A549 (cell line): ENCODE data around the gene CFAP58. TPM values are rescaled to one million over a fixed set of nuclear protein-coding genes. Genes with fewer than 3 reads are reported as not detected.

Experiments
- ATAC-seq, 2 experiments: fragments of 200-7000 bp in 1 of 2; fragments of >200 bp in 1 of 2; cut with Nextera tagmentation in 1 of 2; cut with Tn5 transposase in 1 of 2; 3 replicates each; pipeline versions ENCODE4 v1.8.0 to v1.9.1; 2018 to 2020; ENCODE audit warnings: mild to moderate bottlenecking in 1 of 2, moderate library complexity in 1 of 2
- CTCF ChIA-PET: fragments of 300-600 bp; sonication (Branson Sonifier 250); formaldehyde crosslinking; extraction: SDS; loops from one replicate; lab custom pipeline; 2021; ENCODE audit warnings: antibody characterized with exemption, inconsistent platforms; lab: Yijun Ruan, JAX
- POLR2A ChIA-PET: fragments of 350-600 bp; formaldehyde crosslinking; extraction: SDS; loops from one replicate; lab custom pipeline; 2021; ENCODE audit warnings: antibody characterized with exemption, inconsistent platforms; lab: Yijun Ruan, JAX
- DNase-seq, 2 experiments: peaks; one replicate each; pipeline versions ENCODE4 v3.0.0 to v3.0.0-alpha.2; 2011 to 2016; ENCODE audit warnings: low read depth in 1 of 2, low spot score in 1 of 2
- FAIRE-seq: peaks from 2 replicates; lab custom pipeline; 2011; peaks lifted over from hg19 to GRCh38; lab: Jason Lieb, UNC
- H3K27ac ChIP-seq, 2 experiments: fragments of >200 bp; sonication (Bioruptor Twin); formaldehyde crosslinking; 3 replicates each; pipeline ENCODE4 v1.5.1; 2016 to 2017
- H3K4me1 ChIP-seq: fragments of >200 bp; sonication (Bioruptor Twin); formaldehyde crosslinking; 3 replicates; pipeline ENCODE4 v1.6.1; 2016
- H3K4me2 ChIP-seq: fragments of >200 bp; sonication (Bioruptor Twin); formaldehyde crosslinking; 3 replicates; pipeline ENCODE4 v1.6.1; 2016
- H3K4me3 ChIP-seq: fragments of >200 bp; sonication (Bioruptor Twin); formaldehyde crosslinking; 3 replicates; pipeline ENCODE4 v1.5.1; 2016
- H3K9me3 ChIP-seq: fragments of >200 bp; sonication (Bioruptor Twin); formaldehyde crosslinking; 3 replicates; pipeline ENCODE4 v1.6.1; 2016
- ATOH8 ChIP-seq: fragments of 250-450 bp; sonication (Bioruptor Pico); IDR thresholded peaks from 2 replicates; pipeline ENCODE4 v1.5.0; 2020; ENCODE audit warnings: low read depth, mild to moderate bottlenecking, moderate library complexity
- CHD4 ChIP-seq: fragments of 200-600 bp; sonication (generic); IDR thresholded peaks from 2 replicates; pipeline ENCODE4 v1.6.1; 2016; ENCODE audit warnings: antibody characterized with exemption, mild to moderate bottlenecking, borderline replicate concordance
- CTCF ChIP-seq: fragments of >200 bp; sonication (Bioruptor Twin); formaldehyde crosslinking; IDR thresholded peaks from 3 replicates; pipeline ENCODE4 v1.5.1; 2016
- EHF ChIP-seq: fragments of 250-450 bp; sonication (Bioruptor Pico); IDR thresholded peaks from 2 replicates; pipeline ENCODE4 v1.5.0; 2020; ENCODE audit warnings: mild to moderate bottlenecking
- ELK1 ChIP-seq: fragments of 150-350 bp; IDR thresholded peaks from 2 replicates; pipeline ENCODE4 v1.6.1; 2014; ENCODE audit warnings: low read depth, mild to moderate bottlenecking, low read length
- FOSB ChIP-seq: fragments of 250-450 bp; sonication (Bioruptor Pico); IDR thresholded peaks from 2 replicates; pipeline ENCODE4 v1.5.0; 2020; ENCODE audit warnings: mild to moderate bottlenecking, moderate library complexity
- HES2 ChIP-seq: fragments of >200 bp; sonication (Bioruptor Twin); formaldehyde crosslinking; IDR thresholded peaks from 2 replicates; pipeline ENCODE4 v1.6.1; 2016
- KDM5A ChIP-seq: fragments of 200-600 bp; sonication (generic); IDR thresholded peaks from 2 replicates; pipeline ENCODE4 v1.6.1; 2016; ENCODE audit warnings: antibody characterized with exemption, mild to moderate bottlenecking
- MAZ ChIP-seq: fragments of 150-350 bp; IDR thresholded peaks from 2 replicates; pipeline ENCODE4 v1.6.1; 2014; ENCODE audit warnings: antibody characterized with exemption, low read depth, low read length, borderline replicate concordance
- NR3C1 ChIP-seq: fragments of >200 bp; sonication (Bioruptor Twin); formaldehyde crosslinking; IDR thresholded peaks from 3 replicates; pipeline ENCODE4 v1.6.1; 2017
- POLR2A ChIP-seq: IDR thresholded peaks from 2 replicates; pipeline ENCODE4 v1.6.1; 2012; ENCODE audit warnings: mild to moderate bottlenecking, low read length
- RAD21 ChIP-seq, 2 experiments: fragments of >200 bp in 1 of 2; sonication (Bioruptor Twin) in 1 of 2; formaldehyde crosslinking in 1 of 2; IDR thresholded peaks in 1 of 2; conservative IDR thresholded peaks in 1 of 2; 2 replicates in 1 of 2; 3 replicates in 1 of 2; pipeline ENCODE4 v1.6.1; 2012 to 2018; ENCODE audit warnings: inconsistent platforms in 1 of 2
- RARB ChIP-seq: fragments of 250-450 bp; sonication (Bioruptor Pico); IDR thresholded peaks from 2 replicates; pipeline ENCODE4 v1.8.0; 2021; ENCODE audit warnings: mild to moderate bottlenecking, moderate library complexity
- REST ChIP-seq: fragments of 200-600 bp; sonication (generic); IDR thresholded peaks from 2 replicates; pipeline ENCODE4 v1.6.1; 2016; ENCODE audit warnings: antibody characterized with exemption, mild to moderate bottlenecking, moderate library complexity
- SREBF2 ChIP-seq: fragments of 450-650 bp; IDR thresholded peaks from 2 replicates; pipeline ENCODE4 v1.6.1; 2014; ENCODE audit warnings: mild to moderate bottlenecking, moderate library complexity
- TP53 ChIP-seq: fragments of 250-450 bp; sonication (Bioruptor Pico); IDR thresholded peaks from 2 replicates; pipeline ENCODE4 v1.5.0; 2021; ENCODE audit warnings: mild to moderate bottlenecking, moderate library complexity
- ZSCAN20 ChIP-seq: fragments of 250-450 bp; sonication (Bioruptor Pico); IDR thresholded peaks from 2 replicates; pipeline ENCODE4 v1.8.0; 2022; ENCODE audit warnings: mild to moderate bottlenecking, moderate library complexity
- WGBS: methylation state at CpG from one replicate; pipeline ENCODE4 v1.1.6; 2017; ENCODE audit errors: missing lambda C conversion rate; 5-methylcytosine and 5-hydroxymethylcytosine counted together
- polyA plus RNA-seq, 4 experiments: library from polyadenylated mRNA; depleted of rRNA in 3 of 4; stranded (reverse); fragments of >200 nt; fragmentation: RNase III in 1 of 4; extraction: RNeasy Plus Mini Kit Qiagen cat#74134 plus additional on column Dnase treatment in 1 of 4; gene quantifications; 2 replicates in 3 of 4; 3 replicates in 1 of 4; pipeline ENCODE4 v1.2.3, GENCODE V29; 2011 to 2017

Gene CFAP58
- polyA plus RNA-seq, 2 of the 4 experiments (the other 2 are of a cell fraction) = 0.22 to 0.25 TPM

GRCh38 chr10:104427989-104428388 is 74.4 kb downstream of the CFAP58 start (continued):
- TF ChIP-seq REST = no peak
- no peak for TF ChIP-seq CHD4

- Histone ChIP-seq H3K27ac (no peak overlapping the region), H3K4me3 (no peak overlapping the region), H3K4me2 (no peak overlapping the region), H3K4me1 (no peaks in the 10 kb centered on the region), H3K9me3 (no peaks in the 10 kb centered on the region)
- POLR2A ChIA-PET = no interaction called here
- no peak for ATAC-seq
- CTCF ChIA-PET = interaction anchor here (0.7 to 2.0 kb wide), 2 partner anchors 23 to 184 kb away, joined by 4 to 8 read pairs; no protein-coding TSS in a partner anchor
- no peak for DNase-seq
- 3% methylated on average over 3 of the region's 3 CpGs for whole genome bisulfite sequencing
- no peak for TF ChIP-seq MAZ
- no peak for TF ChIP-seq KDM5A
- TF ChIP-seq RAD21 (conservative IDR thresholded peaks at IDR 0.05 in 1 of 2, IDR thresholded peaks at IDR 0.05 in 1 of 2) = no peak
- TF ChIP-seq CHD4 = no peak
- no peak for TF ChIP-seq TP53 (CRISPR knock-in tag)
- no peak for TF ChIP-seq EHF (CRISPR knock-in tag)
- TF ChIP-seq POLR2A = no peak
- no peak for TF ChIP-seq ELK1
- TF ChIP-seq CTCF = no peak
- no peak for TF ChIP-seq NR3C1
- no peak for FAIRE-seq
These were observed 76.2 kb downstream of the CFAP58 start for GRCh38 chr10:104429846-104430245.

- FAIRE-seq = no peak
- Histone ChIP-seq H3K4me3 (no peak overlapping the region), H3K4me2 (no peak overlapping the region), H3K9me3 (no peaks in the 10 kb centered on the region), H3K4me1 (no peaks in the 10 kb centered on the region), H3K27ac (no peak overlapping the region)
- ChIA-PET CTCF (interaction anchor here (0.7 to 2.0 kb wide), 2 partner anchors 24 to 185 kb away, joined by 4 to 8 read pairs; no protein-coding TSS in a partner anchor), POLR2A (no interaction called here)
- WGBS = 13% methylated on average over 3 of the region's 3 CpGs
- ATAC-seq = no peak
- DNase-seq = no peak
- no peak for TF ChIP-seq ATOH8 (CRISPR knock-in tag)
- no peak for TF ChIP-seq SREBF2
- no peak for TF ChIP-seq RARB (CRISPR knock-in tag)
- no peak for TF ChIP-seq FOSB (CRISPR knock-in tag)
- no peak for TF ChIP-seq HES2
- no peak for TF ChIP-seq MAZ
- no peak for TF ChIP-seq ZSCAN20
These were observed 76.7 kb downstream of the CFAP58 start for GRCh38 chr10:104430360-104430759.
